Kasumi-1 (cell line): ENCODE measurements around the gene TBATA.
A peak's percentile ranks its signal among the peaks of the same experiment; 100 is the strongest.

Source experiments
- DNase-seq, 2 experiments: peaks; one replicate each; lab custom pipeline; 2025; lab: John Stamatoyannopoulos, UW

The TBATA gene

GRCh38 chr10:70761031-70761601 is 24.1 kb downstream of the TBATA start:
- no peak for DNase-seq

- no peak for DNase-seq
Observed at GRCh38 chr10:70760271-70760787, 24.8 kb downstream of the TBATA start.

GRCh38 chr10:70759781-70760180 is 25.4 kb downstream of the TBATA start:
- peak in 1 of 2 experiments; percentile 30 for DNase-seq

GRCh38 chr10:70758757-70759514 is 26.2 kb downstream of the TBATA start:
- peak; percentile 76 to 92 for DNase-seq

GRCh38 chr10:70757856-70758255 is 27.3 kb downstream of the TBATA start:
- no peak for DNase-seq

GRCh38 chr10:70756700-70757360 is 28.3 kb downstream of the TBATA start:
- DNase-seq = no peak

- no peak for DNase-seq
Observed at GRCh38 chr10:70753841-70754621, 31.1 kb downstream of the TBATA start.

- DNase-seq = no peak
Observed at GRCh38 chr10:70753026-70753663, 32.0 kb downstream of the TBATA start.

GRCh38 chr10:70752571-70752970 is 32.6 kb downstream of the TBATA start:
- DNase-seq = no peak

- DNase-seq = no peak
Observed at GRCh38 chr10:70751991-70752390, 33.2 kb downstream of the TBATA start.

GRCh38 chr10:70751356-70751755 is 33.8 kb downstream of the TBATA start:
- no peak for DNase-seq

GRCh38 chr10:70750156-70750703 is 34.9 kb downstream of the TBATA start:
- no peak for DNase-seq

- DNase-seq = no peak
Observed at GRCh38 chr10:70749756-70750155, 35.4 kb downstream of the TBATA start.

GRCh38 chr10:70748801-70749573 is 36.2 kb downstream of the TBATA start:
- no peak for DNase-seq

- DNase-seq = no peak
Observed at GRCh38 chr10:70748305-70748704, 36.9 kb downstream of the TBATA start.

GRCh38 chr10:70747192-70747965 is 37.8 kb downstream of the TBATA start:
- DNase-seq = no peak

GRCh38 chr10:70745555-70745954 is 39.6 kb downstream of the TBATA start:
- no peak for DNase-seq

GRCh38 chr10:70744617-70745143 is 40.5 kb downstream of the TBATA start:
- DNase-seq = peak; percentile 33 to 53

- no peak for DNase-seq
Observed at GRCh38 chr10:70743879-70744278, 41.3 kb downstream of the TBATA start.

GRCh38 chr10:70743430-70743788 is 41.8 kb downstream of the TBATA start:
- no peak for DNase-seq
